Measurements from ENCODE around the gene MMP13. TPM values are rescaled to one million over a fixed set of nuclear protein-coding genes. Genes with fewer than 3 reads are reported as not detected.
"Not testable (repeated sequence)": the region's sequence is repeated elsewhere in the genome, so short reads cannot be mapped to it uniquely, and the experiment has no call there.

MMP13 gene
- polyA plus RNA-seq (2012; ENCODE audit: insufficient read depth, insufficient read length, low read depth): not detected

DNA sequence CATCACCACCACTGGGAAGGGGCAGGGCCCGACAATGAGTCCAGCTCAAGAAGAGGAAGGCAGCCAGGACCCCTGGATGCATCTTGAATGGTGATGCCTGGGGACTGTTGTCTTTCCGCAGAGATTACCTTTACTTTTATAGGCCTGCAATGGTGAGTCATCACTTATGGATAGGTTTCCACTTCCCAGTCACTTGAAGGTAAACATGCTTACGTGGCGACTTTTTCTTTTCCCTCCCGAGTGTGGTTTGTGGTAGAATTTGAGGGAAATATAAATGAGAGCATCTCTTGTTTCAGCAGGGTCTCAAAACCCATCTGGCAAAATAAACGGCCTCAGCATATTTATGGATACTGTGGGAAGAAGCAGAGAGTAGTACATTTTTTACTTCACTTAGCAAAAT lies at the start of gene MMP13:
Gene MMP13, minus strand, starts transcription at position 109 of the 400 bp plus-strand sequence. Its CDS starts 27 bp downstream, at position 82.
- no peak for DNase-seq
- H3K9me3 ChIP-seq: no peaks in the 10 kb centered on the region
- no peak within 1 kb of the TSS for H3K4me3 ChIP-seq (ENCODE audit: low read depth, low read length)
- H3K27me3 ChIP-seq: peaks cover 10% of the 10 kb centered on the region
- TF ChIP-seq, protein P1, sequence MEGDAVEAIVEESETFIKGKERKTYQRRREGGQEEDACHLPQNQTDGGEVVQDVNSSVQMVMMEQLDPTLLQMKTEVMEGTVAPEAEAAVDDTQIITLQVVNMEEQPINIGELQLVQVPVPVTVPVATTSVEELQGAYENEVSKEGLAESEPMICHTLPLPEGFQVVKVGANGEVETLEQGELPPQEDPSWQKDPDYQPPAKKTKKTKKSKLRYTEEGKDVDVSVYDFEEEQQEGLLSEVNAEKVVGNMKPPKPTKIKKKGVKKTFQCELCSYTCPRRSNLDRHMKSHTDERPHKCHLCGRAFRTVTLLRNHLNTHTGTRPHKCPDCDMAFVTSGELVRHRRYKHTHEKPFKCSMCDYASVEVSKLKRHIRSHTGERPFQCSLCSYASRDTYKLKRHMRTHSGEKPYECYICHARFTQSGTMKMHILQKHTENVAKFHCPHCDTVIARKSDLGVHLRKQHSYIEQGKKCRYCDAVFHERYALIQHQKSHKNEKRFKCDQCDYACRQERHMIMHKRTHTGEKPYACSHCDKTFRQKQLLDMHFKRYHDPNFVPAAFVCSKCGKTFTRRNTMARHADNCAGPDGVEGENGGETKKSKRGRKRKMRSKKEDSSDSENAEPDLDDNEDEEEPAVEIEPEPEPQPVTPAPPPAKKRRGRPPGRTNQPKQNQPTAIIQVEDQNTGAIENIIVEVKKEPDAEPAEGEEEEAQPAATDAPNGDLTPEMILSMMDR (IDR thresholded peaks at IDR 0.05; ENCODE audit: low read depth, low read length): no peak
- H3K4me1 ChIP-seq: no peaks in the 10 kb centered on the region
- H3K36me3 ChIP-seq: no peaks in the 10 kb centered on the region

DNA sequence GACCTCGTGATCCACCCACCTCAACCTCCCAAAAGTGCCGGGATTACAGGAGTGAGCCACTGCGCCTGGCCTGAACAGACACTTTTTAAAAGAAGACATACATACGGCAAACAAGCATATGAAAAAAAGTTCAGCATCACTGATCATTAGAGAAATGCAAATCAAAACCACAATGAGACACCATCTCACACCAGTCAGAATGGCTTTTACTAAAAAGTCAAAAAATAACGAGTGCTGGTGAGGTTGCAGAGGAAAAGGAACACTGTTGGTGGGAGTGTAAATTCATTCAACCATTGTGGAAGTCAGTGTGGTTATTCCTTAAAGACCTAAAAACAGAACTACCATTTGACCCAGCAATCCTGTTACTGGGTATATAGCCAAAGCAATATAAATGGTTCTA lies 48.7 kb upstream of the MMP13 start:
- H3K9me3 ChIP-seq; H3K27me3 ChIP-seq; DNase-seq; H3K36me3 ChIP-seq; H3K4me1 ChIP-seq; H3K4me3 ChIP-seq (ENCODE audit: low read depth, low read length): not testable (repeated sequence)

DNA sequence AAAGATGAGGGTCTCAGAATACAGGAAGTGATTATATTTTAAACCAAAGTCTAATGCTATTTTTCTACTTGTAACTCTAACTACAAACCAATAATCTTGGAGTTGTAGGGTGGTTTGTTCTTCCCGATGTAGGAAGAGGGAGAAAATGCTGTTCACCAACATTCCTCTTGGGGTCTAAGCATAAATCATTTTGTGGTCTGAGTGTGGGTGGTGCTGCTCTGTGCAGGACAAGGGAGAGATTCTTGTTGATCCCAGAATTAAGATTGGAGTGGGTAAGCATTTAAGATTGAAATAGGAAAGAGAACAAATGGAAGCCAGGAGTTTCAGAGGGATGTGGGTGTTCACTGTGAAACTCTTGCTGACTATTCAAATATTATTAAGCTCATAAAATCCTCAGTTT lies 38.6 kb upstream of the MMP13 start:
- no peak for DNase-seq
- Histone ChIP-seq H3K27me3 (0 out of 2 replicates have a peak, but pooled peaks cover 2% of the 10 kb centered on the region), H3K9me3 (no peaks in the 10 kb centered on the region), H3K36me3 (no peaks in the 10 kb centered on the region), H3K4me1 (no peaks in the 10 kb centered on the region), H3K4me3 (ENCODE audit: low read depth, low read length) (no peak overlapping the region)
- TF ChIP-seq, protein P1 (IDR thresholded peaks at IDR 0.05; ENCODE audit: low read depth, low read length): no peak

DNA sequence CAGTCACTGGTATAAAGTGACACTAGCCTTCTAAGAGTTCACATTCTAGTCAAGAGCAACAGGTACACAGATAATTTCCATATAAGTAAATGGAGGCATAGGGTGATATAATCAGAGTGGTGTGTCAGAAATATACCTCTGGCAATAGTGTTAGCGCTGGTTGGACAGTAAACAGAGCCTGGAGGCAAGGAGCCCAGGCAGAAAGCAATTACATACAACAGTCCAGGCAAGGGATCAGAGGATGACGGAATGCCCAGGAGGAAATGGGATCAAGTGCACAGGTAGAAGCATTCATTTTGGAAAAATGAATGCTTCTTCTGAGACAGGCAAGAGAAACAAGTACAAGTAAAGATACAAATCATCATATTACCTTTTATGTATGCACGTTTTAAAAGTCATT lies 36.2 kb upstream of the MMP13 start:
- Histone ChIP-seq H3K4me1 (no peaks in the 10 kb centered on the region), H3K9me3 (no peaks in the 10 kb centered on the region), H3K36me3 (no peaks in the 10 kb centered on the region), H3K4me3 (ENCODE audit: low read depth, low read length) (no peak overlapping the region), H3K27me3 (no peaks in the 10 kb centered on the region)
- DNase-seq: no peak
- TF ChIP-seq, protein P1 (IDR thresholded peaks at IDR 0.05; ENCODE audit: low read depth, low read length): no peak

DNA sequence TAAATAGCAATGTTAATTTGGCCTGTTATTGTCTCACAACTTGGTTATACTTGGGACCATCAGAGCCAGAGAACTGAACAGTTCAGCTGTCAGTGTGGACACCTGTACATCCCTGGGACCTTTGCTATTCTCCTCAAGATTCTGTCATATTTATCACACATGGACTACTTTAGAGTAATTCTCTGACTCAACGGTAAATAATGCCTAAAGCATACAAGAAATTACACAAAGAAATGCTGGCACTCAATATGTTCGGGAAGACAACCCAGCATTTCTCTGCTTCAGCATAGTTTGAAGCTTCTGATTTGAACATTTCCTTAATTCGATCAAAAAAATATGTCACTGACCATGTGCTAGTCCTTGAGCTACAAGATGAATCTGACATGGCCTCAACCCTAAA lies 34.6 kb upstream of the MMP13 start:
- H3K9me3 ChIP-seq: no peaks in the 10 kb centered on the region

DNA sequence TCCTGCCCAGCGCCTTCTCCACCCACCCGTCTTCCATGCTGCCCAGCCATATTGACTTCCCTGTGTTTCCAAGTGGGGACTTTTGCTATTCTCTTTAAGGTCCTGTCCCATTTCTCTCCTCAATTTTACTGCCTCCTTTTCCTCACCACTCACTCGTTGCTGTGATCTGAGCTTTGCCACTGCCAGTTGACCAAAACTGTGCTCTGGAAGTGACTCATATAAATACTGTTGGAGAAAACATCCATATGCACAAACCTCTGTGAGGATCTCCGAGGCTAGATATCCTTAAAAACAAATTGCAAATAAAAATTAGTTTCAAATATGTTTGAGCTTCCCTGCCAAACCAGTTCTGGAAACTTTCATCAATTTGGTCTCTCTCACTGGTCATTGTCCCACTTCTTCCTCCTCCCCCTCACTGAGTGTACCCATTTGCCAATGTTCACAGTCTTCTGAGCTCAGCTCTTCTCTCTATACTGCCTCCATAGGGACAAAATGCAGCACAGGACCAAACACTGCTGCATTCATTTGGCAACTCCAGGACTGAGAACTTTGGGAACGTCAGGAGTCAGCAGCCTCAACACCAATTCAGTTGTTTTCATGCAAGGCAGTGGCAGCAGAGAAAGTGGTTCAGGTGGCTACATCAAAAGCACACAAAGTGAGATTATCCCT lies 34.0 kb upstream of the MMP13 start:
- no peak for DNase-seq
- H3K4me1 ChIP-seq: no peaks in the 10 kb centered on the region
- no peak overlapping the region for H3K4me3 ChIP-seq (ENCODE audit: low read depth, low read length)
- H3K9me3 ChIP-seq: no peaks in the 10 kb centered on the region
- TF ChIP-seq, protein P1 (IDR thresholded peaks at IDR 0.05; ENCODE audit: low read depth, low read length): no peak
- H3K27me3 ChIP-seq: no peaks in the 10 kb centered on the region
- H3K36me3 ChIP-seq: no peaks in the 10 kb centered on the region

More for the DNA sequence above, 34.6 kb upstream of the MMP13 start:
- H3K4me3 ChIP-seq (ENCODE audit: low read depth, low read length): no peak overlapping the region
- H3K27me3 ChIP-seq: no peaks in the 10 kb centered on the region
- no peak for DNase-seq
- no peaks in the 10 kb centered on the region for H3K36me3 ChIP-seq
- TF ChIP-seq, protein P1 (IDR thresholded peaks at IDR 0.05; ENCODE audit: low read depth, low read length): no peak
- no peaks in the 10 kb centered on the region for H3K4me1 ChIP-seq
